A204.1 (cell line): ENCODE measurements around the gene CD164L2.
"Not testable (repeated sequence)": the region's sequence is repeated elsewhere in the genome, so short reads cannot be mapped to it uniquely, and the experiment has no call there.

ENCODE experiments used
- FAIRE-seq: peaks from 2 replicates; lab custom pipeline; 2012; peaks lifted over from hg19 to GRCh38; lab: Jason Lieb, UNC

Gene CD164L2

GRCh38 chr1:27384797-27385196 is 1.7 kb upstream of the CD164L2 start:
- FAIRE-seq = not testable (repeated sequence)

GRCh38 chr1:27383661-27384060 is 528 bp upstream of the CD164L2 start:
- no peak for FAIRE-seq

- FAIRE-seq = no peak
Measured at GRCh38 chr1:27381969-27382762, 967 bp downstream of the CD164L2 start.

- FAIRE-seq = no peak
Measured at GRCh38 chr1:27380766-27381733, 2.1 kb downstream of the CD164L2 start.

GRCh38 chr1:27380224-27380623 is 2.9 kb downstream of the CD164L2 start:
- FAIRE-seq = no peak

- FAIRE-seq = no peak
Measured at GRCh38 chr1:27379564-27380122, 3.5 kb downstream of the CD164L2 start.

GRCh38 chr1:27377760-27378495 is 5.2 kb downstream of the CD164L2 start:
- no peak for FAIRE-seq

- no peak for FAIRE-seq
Measured at GRCh38 chr1:27374362-27375086, 8.6 kb downstream of the CD164L2 start, which contains the start of gene FCN3. FCN3 (minus strand) TSS chr1:27374824; CDS start chr1:27374818, 6 bp downstream.

GRCh38 chr1:27372808-27373690 is 10.1 kb downstream of the CD164L2 start:
- FAIRE-seq = no peak

- no peak for FAIRE-seq
Measured at GRCh38 chr1:27372022-27372807, 10.9 kb downstream of the CD164L2 start.

GRCh38 chr1:27368869-27369582 is 14.1 kb downstream of the CD164L2 start:
- no peak for FAIRE-seq

GRCh38 chr1:27367160-27367650 is 15.9 kb downstream of the CD164L2 start:
- no peak for FAIRE-seq

- no peak for FAIRE-seq
Measured at GRCh38 chr1:27366411-27367159, 16.5 kb downstream of the CD164L2 start, which contains the start of gene MAP3K6. MAP3K6 (minus strand) TSS chr1:27366961; CDS start chr1:27366597, 364 bp downstream.

- FAIRE-seq = no peak
Measured at GRCh38 chr1:27366113-27366410, 17.1 kb downstream of the CD164L2 start.

- FAIRE-seq = no peak
Measured at GRCh38 chr1:27365372-27366112, 17.6 kb downstream of the CD164L2 start.

- FAIRE-seq = no peak
Measured at GRCh38 chr1:27364696-27365371, 18.3 kb downstream of the CD164L2 start.
